Measurements from ENCODE around the gene TMEM167A.

The TMEM167A gene

GRCh38 chr5:83076742-83077661, at the start of gene TMEM167A, which contains the start of gene XRCC4:
TMEM167A (minus strand) TSS chr5:83077394; CDS start chr5:83077323, 71 bp downstream.
XRCC4 (plus strand) TSS chr5:83077547; CDS start chr5:83104920, 27,373 bp downstream.
- peak; percentile 95 for DNase-seq (ENCODE audit: low spot score)

GRCh38 chr5:83126501-83126900, 49.3 kb upstream of the TMEM167A start:
- DNase-seq (ENCODE audit: low spot score): no peak

- no peak for DNase-seq (ENCODE audit: low spot score)
Observed at GRCh38 chr5:83125560-83125959, 48.4 kb upstream of the TMEM167A start.

- no peak for DNase-seq (ENCODE audit: low spot score)
Observed at GRCh38 chr5:83124593-83124992, 47.4 kb upstream of the TMEM167A start.

- DNase-seq (ENCODE audit: low spot score): no peak
Observed at GRCh38 chr5:83118976-83119375, 41.8 kb upstream of the TMEM167A start.

GRCh38 chr5:83118471-83118870, 41.3 kb upstream of the TMEM167A start:
- no peak for DNase-seq (ENCODE audit: low spot score)

GRCh38 chr5:83115816-83116215, 38.6 kb upstream of the TMEM167A start:
- DNase-seq (ENCODE audit: low spot score): no peak

GRCh38 chr5:83109380-83109779, 32.2 kb upstream of the TMEM167A start:
- no peak for DNase-seq (ENCODE audit: low spot score)

- DNase-seq (ENCODE audit: low spot score): no peak
Observed at GRCh38 chr5:83107692-83108420, 30.7 kb upstream of the TMEM167A start.

GRCh38 chr5:83104021-83104420, 26.8 kb upstream of the TMEM167A start:
- no peak for DNase-seq (ENCODE audit: low spot score)

- no peak for DNase-seq (ENCODE audit: low spot score)
Observed at GRCh38 chr5:83102364-83102980, 25.3 kb upstream of the TMEM167A start.

- DNase-seq (ENCODE audit: low spot score): no peak
Observed at GRCh38 chr5:83101514-83101913, 24.3 kb upstream of the TMEM167A start.

- DNase-seq (ENCODE audit: low spot score): no peak
Observed at GRCh38 chr5:83099445-83099844, 22.3 kb upstream of the TMEM167A start.

GRCh38 chr5:83099001-83099400, 21.8 kb upstream of the TMEM167A start:
- DNase-seq (ENCODE audit: low spot score): no peak

- DNase-seq (ENCODE audit: low spot score): no peak
Observed at GRCh38 chr5:83097689-83098231, 20.6 kb upstream of the TMEM167A start.

- no peak for DNase-seq (ENCODE audit: low spot score)
Observed at GRCh38 chr5:83096660-83097339, 19.6 kb upstream of the TMEM167A start.

GRCh38 chr5:83095957-83096539, 18.9 kb upstream of the TMEM167A start:
- no peak for DNase-seq (ENCODE audit: low spot score)

- no peak for DNase-seq (ENCODE audit: low spot score)
Observed at GRCh38 chr5:83095163-83095956, 18.2 kb upstream of the TMEM167A start.

- DNase-seq (ENCODE audit: low spot score): no peak
Observed at GRCh38 chr5:83093692-83094091, 16.5 kb upstream of the TMEM167A start.

GRCh38 chr5:83092619-83093018, 15.4 kb upstream of the TMEM167A start:
- no peak for DNase-seq (ENCODE audit: low spot score)

Measured in ecto neural progenitor cell (in vitro differentiated cells).